Smooth muscle cell of the brain vasculature (primary cell): ENCODE measurements around the gene TMEM185B.
"Not testable (repeated sequence)": the region's sequence is repeated elsewhere in the genome, so short reads cannot be mapped to it uniquely, and the experiment has no call there.

Experiments
- DNase-seq: peaks from one replicate; pipeline ENCODE4 v3.0.0-alpha.2; 2012; ENCODE audit warnings: low read depth, low spot score

Gene TMEM185B

GRCh38 chr2:120208381-120209353 is 14.5 kb downstream of the TMEM185B start:
- DNase-seq, result no peak

GRCh38 chr2:120206022-120206581 is 17.1 kb downstream of the TMEM185B start:
- DNase-seq, result no peak

- DNase-seq, result no peak
Measured at GRCh38 chr2:120204945-120205670, 18.1 kb downstream of the TMEM185B start.

GRCh38 chr2:120204417-120204816 is 18.8 kb downstream of the TMEM185B start:
- DNase-seq, result no peak

- no peak for DNase-seq
Measured at GRCh38 chr2:120204022-120204405, 19.2 kb downstream of the TMEM185B start.

GRCh38 chr2:120203251-120204021 is 19.8 kb downstream of the TMEM185B start:
- DNase-seq, result no peak

- DNase-seq, result not testable (repeated sequence)
Measured at GRCh38 chr2:120199817-120200459, 23.3 kb downstream of the TMEM185B start.

- DNase-seq, result no peak
Measured at GRCh38 chr2:120195553-120195952, 27.6 kb downstream of the TMEM185B start.

- DNase-seq, result no peak
Measured at GRCh38 chr2:120192280-120192679, 30.9 kb downstream of the TMEM185B start.

- no peak for DNase-seq
Measured at GRCh38 chr2:120189189-120189588, 34.0 kb downstream of the TMEM185B start.

GRCh38 chr2:120182019-120182560 is 41.1 kb downstream of the TMEM185B start:
- no peak for DNase-seq

- peak; percentile 29 for DNase-seq
Measured at GRCh38 chr2:120180066-120180465, 43.1 kb downstream of the TMEM185B start.

GRCh38 chr2:120179396-120179795 is 43.8 kb downstream of the TMEM185B start:
- DNase-seq, result no peak

- no peak for DNase-seq
Measured at GRCh38 chr2:120177973-120178372, 45.2 kb downstream of the TMEM185B start.

GRCh38 chr2:120177001-120177621 is 46.1 kb downstream of the TMEM185B start:
- DNase-seq, result no peak

GRCh38 chr2:120176526-120176925 is 46.7 kb downstream of the TMEM185B start:
- no peak for DNase-seq

GRCh38 chr2:120174963-120175581 is 48.1 kb downstream of the TMEM185B start:
- peak; percentile 35 for DNase-seq
